OCI-LY7 (cell line): ENCODE measurements around the gene TCF12.

Source experiments
- CTCF ChIP-seq: fragments of 200-600 bp; sonication (generic); conservative IDR thresholded peaks from 2 replicates; pipeline ENCODE4 v1.5.1; 2014; ENCODE audit warnings: mild to moderate bottlenecking, antibody characterized with exemption, low read length, moderate library complexity, mixed read lengths
- EZH2phosphoT487 ChIP-seq: fragments of 200-600 bp; sonication (generic); IDR thresholded peaks from 2 replicates; pipeline ENCODE4 v1.6.1; 2018; ENCODE audit warnings: low read depth, borderline replicate concordance, mild to moderate bottlenecking, mixed run types, antibody characterized with exemption, low read length, moderate library complexity, mixed read lengths

GRCh38 chr15:57019496-57020160 lies 101.2 kb downstream of the TCF12 start:
- TF ChIP-seq CTCF = no peak
- TF ChIP-seq EZH2phosphoT487 = no peak
